H1 (cell line): ENCODE data around the gene CDC73. TPM values are rescaled to one million over a fixed set of nuclear protein-coding genes. Genes with fewer than 3 reads are reported as not detected.

Experiments used
- CTCF ChIA-PET: fragments of 300-600 bp; sonication (Branson Sonifier 250); formaldehyde crosslinking; loops from one replicate; lab custom pipeline; 2021; ENCODE audit not compliant: partially characterized antibody; lab: Charles Lee
- POLR2A ChIA-PET: fragments of 300-600 bp; sonication (Branson Sonifier 250); formaldehyde crosslinking; loops from one replicate; lab custom pipeline; 2021; ENCODE audit warnings: inconsistent platforms; ENCODE audit not compliant: partially characterized antibody; lab: Charles Lee
- DNase-seq, 2 experiments: peaks; one replicate each; pipeline versions ENCODE4 v3.0.0 to v3.0.0-alpha.2; 2010 to 2022; ENCODE audit warnings: low spot score in 2 of 2, low read depth in 1 of 2, mixed read lengths in 1 of 2
- FAIRE-seq: peaks from 2 replicates; lab custom pipeline; 2011; peaks lifted over from hg19 to GRCh38; lab: Jason Lieb, UNC
- H2AFZ ChIP-seq: 2 replicates; pipeline ENCODE4 v1.8.1; 2012; ENCODE audit warnings: low read length, inconsistent platforms
- H2AK5ac ChIP-seq: 2 replicates; pipeline ENCODE4 v1.6.1; 2013; ENCODE audit warnings: low read depth, low read length
- H2BK120ac ChIP-seq: replicated peaks from 2 replicates; pipeline ENCODE3; 2013; ENCODE audit warnings: low read depth, low read length, inconsistent platforms
- H2BK12ac ChIP-seq: 2 replicates; pipeline ENCODE4 v1.6.1; 2013; ENCODE audit warnings: low read depth, low read length
- H2BK15ac ChIP-seq: 2 replicates; pipeline ENCODE4 v1.6.1; 2013; ENCODE audit warnings: low read length
- H2BK20ac ChIP-seq: 2 replicates; pipeline ENCODE4 v1.6.1; 2013; ENCODE audit warnings: low read length
- H2BK5ac ChIP-seq: 2 replicates; pipeline ENCODE4 v1.6.1; 2013; ENCODE audit warnings: low read depth, low read length
- H3K14ac ChIP-seq: 2 replicates; pipeline ENCODE4 v1.6.1; 2013; ENCODE audit warnings: inconsistent platforms; ENCODE audit not compliant: insufficient read length
- H3K18ac ChIP-seq: 2 replicates; pipeline ENCODE4 v1.6.1; 2013; ENCODE audit warnings: low read length; ENCODE audit errors: extremely low read depth
- H3K23ac ChIP-seq: 2 replicates; pipeline ENCODE4 v1.6.1; 2013; ENCODE audit warnings: inconsistent platforms; ENCODE audit not compliant: insufficient read length
- H3K23me2 ChIP-seq: 2 replicates; pipeline ENCODE4 v1.6.1; 2013; ENCODE audit warnings: low read depth, low read length
- H3K27ac ChIP-seq: 2 replicates; pipeline ENCODE4 v1.6.1; 2011; ENCODE audit warnings: low read depth, low read length, inconsistent platforms
- H3K27me3 ChIP-seq, 4 experiments: replicated peaks in 1 of 4; 1 replicate in 1 of 4; 2 replicates in 3 of 4; pipeline versions ENCODE4 v1.6.1 to v1.8.1; 2011 to 2013; ENCODE audit warnings: low read length in 3 of 4, mild to moderate bottlenecking in 3 of 4, inconsistent platforms in 2 of 4, mixed read lengths in 2 of 4, moderate library complexity in 1 of 4; ENCODE audit not compliant: control insufficient read depth in 3 of 4, insufficient read depth in 3 of 4; ENCODE audit errors: extremely low read depth in 1 of 4
- H3K36me3 ChIP-seq, 4 experiments: 2 replicates each; pipeline versions ENCODE4 v1.6.1 to v1.8.1; 2011 to 2013; ENCODE audit warnings: mild to moderate bottlenecking in 4 of 4, low read length in 3 of 4, moderate library complexity in 2 of 4, control low read depth in 1 of 4, inconsistent platforms in 1 of 4; ENCODE audit not compliant: insufficient read depth in 4 of 4, control insufficient read depth in 2 of 4
- H3K4ac ChIP-seq: replicated peaks from 2 replicates; pipeline ENCODE3; 2013; ENCODE audit warnings: low read length, low read depth, mixed read lengths, inconsistent platforms; ENCODE audit not compliant: insufficient read length
- H3K4me1 ChIP-seq, 4 experiments: replicated peaks in 1 of 4; 1 replicate in 1 of 4; 2 replicates in 3 of 4; pipeline versions ENCODE4 v1.6.1 to v1.8.1; 2011 to 2013; ENCODE audit warnings: low read length in 3 of 4, inconsistent platforms in 2 of 4, mixed read lengths in 1 of 4; ENCODE audit not compliant: insufficient read depth in 4 of 4, control insufficient read depth in 3 of 4
- H3K4me2 ChIP-seq, 2 experiments: 2 replicates each; pipeline versions ENCODE4 v1.6.1 to v1.8.1; 2011 to 2013; ENCODE audit warnings: low read depth in 2 of 2, low read length in 2 of 2, control low read depth in 1 of 2, inconsistent platforms in 1 of 2, mild to moderate bottlenecking in 1 of 2; ENCODE audit not compliant: insufficient read depth in 1 of 2
- H3K4me3 ChIP-seq, 4 experiments: fragments of 200-600, 300-600 bp in 1 of 4; sonication (generic), shearing (Covaris generic), sonication (Bioruptor Twin) in 1 of 4; 2 replicates each; pipeline versions ENCODE4 v1.5.1 to v1.8.1; 2011 to 2016; ENCODE audit warnings: low read length in 4 of 4, low read depth in 3 of 4, control low read depth in 2 of 4, inconsistent platforms in 2 of 4, mild to moderate bottlenecking in 2 of 4, mixed read lengths in 1 of 4, moderate library complexity in 1 of 4; ENCODE audit not compliant: insufficient read depth in 2 of 4; ENCODE audit errors: extremely low read depth in 1 of 4
- H3K56ac ChIP-seq: replicated peaks from 2 replicates; pipeline ENCODE3; 2013; ENCODE audit warnings: low read depth, mild to moderate bottlenecking, mixed read lengths, low read length, inconsistent platforms; ENCODE audit not compliant: insufficient read length
- H3K79me1 ChIP-seq: 2 replicates; pipeline ENCODE4 v1.6.1; 2013; ENCODE audit warnings: low read depth, low read length, control low read depth
- H3K79me2 ChIP-seq, 2 experiments: 2 replicates each; pipeline versions ENCODE4 v1.6.1 to v1.8.1; 2012 to 2013; ENCODE audit warnings: low read length in 2 of 2, mild to moderate bottlenecking in 2 of 2, inconsistent platforms in 1 of 2; ENCODE audit not compliant: insufficient read depth in 2 of 2, control insufficient read depth in 1 of 2
- H3K9ac ChIP-seq, 4 experiments: replicated peaks in 1 of 4; 1 replicate in 1 of 4; 2 replicates in 3 of 4; pipeline versions ENCODE4 v1.6.1 to v1.8.1; 2011 to 2013; ENCODE audit warnings: low read depth in 3 of 4, low read length in 3 of 4, control low read depth in 2 of 4, mild to moderate bottlenecking in 2 of 4, moderate library complexity in 2 of 4, inconsistent platforms in 1 of 4; ENCODE audit errors: extremely low read depth in 1 of 4
- H3K9me3 ChIP-seq, 2 experiments: 2 replicates each; pipeline versions ENCODE4 v1.6.1 to v1.8.1; 2012 to 2013; ENCODE audit warnings: mild to moderate bottlenecking in 2 of 2, moderate library complexity in 2 of 2, control low read depth in 1 of 2, inconsistent platforms in 1 of 2, low read depth in 1 of 2, low read length in 1 of 2, mixed read lengths in 1 of 2; ENCODE audit not compliant: insufficient read depth in 2 of 2
- H4K20me1 ChIP-seq, 2 experiments: replicated peaks in 1 of 2; 2 replicates each; pipeline versions ENCODE3 to v1.8.1; 2011 to 2013; ENCODE audit warnings: inconsistent platforms in 2 of 2, low read length in 2 of 2, mild to moderate bottlenecking in 1 of 2; ENCODE audit not compliant: insufficient read depth in 2 of 2, control insufficient read depth in 1 of 2
- H4K5ac ChIP-seq: 2 replicates; pipeline ENCODE4 v1.6.1; 2013; ENCODE audit warnings: low read length, low read depth, mixed read lengths, inconsistent platforms; ENCODE audit not compliant: insufficient read length
- H4K8ac ChIP-seq: 2 replicates; pipeline ENCODE4 v1.8.0; 2013; ENCODE audit warnings: mild to moderate bottlenecking, moderate library complexity, low read length, inconsistent platforms; ENCODE audit not compliant: insufficient read depth; ENCODE audit errors: extremely low read depth
- H4K91ac ChIP-seq: replicated peaks from 2 replicates; pipeline ENCODE3; 2013; ENCODE audit warnings: low read length, mixed read lengths, inconsistent platforms; ENCODE audit not compliant: insufficient read length
- JUND ChIP-seq: IDR thresholded peaks from 2 replicates; pipeline ENCODE4 v1.6.1; 2011; ENCODE audit warnings: mild to moderate bottlenecking, improper control_type of control experiment, low read length
- KDM5A ChIP-seq: fragments of 200-600 bp; IDR thresholded peaks from 2 replicates; pipeline ENCODE4 v1.7.1; 2012; ENCODE audit warnings: mild to moderate bottlenecking, low read length, inconsistent platforms, mixed read lengths
- PHF8 ChIP-seq: fragments of 200-600 bp; sonication (generic); conservative IDR thresholded peaks from 2 replicates; pipeline ENCODE4 v1.7.1; 2012; ENCODE audit warnings: low read depth, mild to moderate bottlenecking, inconsistent platforms, low read length, moderate library complexity
- RAD21 ChIP-seq, 2 experiments: IDR thresholded peaks in 1 of 2; conservative IDR thresholded peaks in 1 of 2; 2 replicates each; pipeline ENCODE4 v1.6.1; 2011; ENCODE audit warnings: low read depth in 2 of 2, low read length in 2 of 2, improper control_type of control experiment in 1 of 2, inconsistent platforms in 1 of 2, mild to moderate bottlenecking in 1 of 2, moderate library complexity in 1 of 2
- SP4 ChIP-seq: IDR thresholded peaks from 2 replicates; pipeline ENCODE4 v1.6.1; 2012; ENCODE audit warnings: low read length, inconsistent platforms
- WGBS, 2 experiments: shearing (Covaris generic) in 1 of 2; methylation state at CpG; one replicate each; pipeline versions ENCODE4 v1.1.6 to v1.1.7; 2013 to 2015; ENCODE audit warnings: low lambda C conversion rate in 2 of 2, mixed read lengths in 2 of 2, inconsistent platforms in 1 of 2, low coverage in 1 of 2, missing lambda C conversion rate in 1 of 2; ENCODE audit not compliant: insufficient replicate concordance in 2 of 2, insufficient coverage in 1 of 2, insufficient read length in 1 of 2; ENCODE audit errors: extremely low coverage in 1 of 2, missing lambda C conversion rate in 1 of 2; 5-methylcytosine and 5-hydroxymethylcytosine counted together
- polyA plus RNA-seq, 7 experiments: library from polyadenylated mRNA; depleted of rRNA in 3 of 7; stranded (reverse) in 5 of 7; unstranded in 2 of 7; fragments of >200 nt in 5 of 7; fragments of 200-250 nt in 2 of 7; gene quantifications; 1 replicate in 5 of 7; 2 replicates in 1 of 7; 4 replicates in 1 of 7; pipeline versions ENCODE4 v1.2.1 to v1.2.3, GENCODE V29; 2011 to 2013; ENCODE audit warnings: missing spikeins in 2 of 7, mixed read lengths in 2 of 7
- total RNA-seq: library from RNA; stranded (reverse); fragmentation: NEBNext Ultra II Directional; extraction: Animal tissue kit (Norgen Biotek cat#: 25700); gene quantifications from 2 replicates; pipeline ENCODE4 v1.2.1, GENCODE V29; 2021

The CDC73 gene
- total and polyA plus RNA-seq, 2 of the 8 experiments (the other 6 are each of a cell fraction or from before 2014, with no cell fraction given), result 9.8 to 64.0 TPM

DNA sequence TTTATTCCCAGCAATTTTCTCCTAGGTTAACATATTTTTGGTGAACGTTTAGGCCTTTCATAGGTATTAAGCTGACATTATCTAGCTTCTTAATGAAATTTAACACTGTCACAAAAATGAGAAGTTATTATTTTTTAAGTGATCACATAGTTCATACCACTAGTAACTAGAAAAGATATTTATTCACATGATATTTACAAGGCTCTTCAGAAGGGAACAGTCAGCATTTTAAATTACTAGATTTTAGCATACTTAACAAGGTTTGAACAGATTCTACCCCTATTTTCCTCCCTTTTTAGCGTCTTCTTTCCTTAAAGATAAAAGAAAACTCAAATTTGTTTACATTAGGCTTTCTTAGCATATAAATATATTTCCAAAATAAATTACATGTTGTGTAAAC is 130.1 kb downstream of the CDC73 start:
- Histone ChIP-seq H3K9me3 (peaks cover 0 to 6% of the 10 kb centered on the region in 2 experiments; a peak in 1 of 4 replicates), H3K9ac (no peak overlapping the region), H4K20me1 (no peaks in the 10 kb centered on the region), H2BK120ac (no peak overlapping the region), H3K4ac (no peak overlapping the region), H2AFZ (no peak overlapping the region), H2BK15ac (no peak overlapping the region), H3K27ac (no peak overlapping the region), H3K79me2 (no peaks in the 10 kb centered on the region), H3K4me3 (no peak overlapping the region), H2BK5ac (no peak overlapping the region)
- 77% methylated on average over 2 of the region's 2 CpGs; no CpG with 5 or more reads in 1 of the 2 experiments for WGBS, 2 experiments
- CTCF ChIA-PET, result interaction anchor here (1.9 kb wide), 1 partner anchor 23 kb away, joined by 6 read pairs; no protein-coding TSS in a partner anchor
- TF ChIP-seq RAD21 (IDR thresholded peaks at IDR 0.05 in 1 of 2, conservative IDR thresholded peaks at IDR 0.05 in 1 of 2; ENCODE audit: low read depth in 2 of 2, low read length in 2 of 2) (no peak), SP4 (no peak), KDM5A (no peak), PHF8 (no peak), JUND (no peak)
- TF ChIP-seq, all 59 proteins: peak for 0
- Histone ChIP-seq H4K5ac (no peak overlapping the region), H2BK12ac (no peak overlapping the region), H3K27me3 (no peaks in the 10 kb centered on the region), H4K91ac (no peak overlapping the region), H3K18ac (no peak overlapping the region), H2AK5ac (no peak overlapping the region), H3K79me1 (no peaks in the 10 kb centered on the region), H3K56ac (no peak overlapping the region), H3K23me2 (no peaks in the 10 kb centered on the region), H3K4me2 (no peak overlapping the region), H3K14ac (no peak overlapping the region), H3K23ac (no peak overlapping the region), H2BK20ac (no peak overlapping the region), H4K8ac (no peak overlapping the region), H3K36me3 (peaks cover 0 to 29% (median 9%) of the 10 kb centered on the region in 4 experiments; a peak in 6 of 8 replicates), H3K4me1 (no peaks in the 10 kb centered on the region)
- no peak for FAIRE-seq
- DNase-seq, result no peak
- POLR2A ChIA-PET, result no interaction called here
